Upper lobe of left lung (tissue), 4 donors: ENCODE measurements around the gene WAS.
"Not testable (repeated sequence)": the region's sequence is repeated elsewhere in the genome, so short reads cannot be mapped to it uniquely, and the experiment has no call there.

Experiments
- CTCF ChIP-seq, 6 experiments: fragments of 450-650 bp in 4 of 6; fragments of 200-600 bp in 2 of 6; sonication (generic) in 2 of 6; IDR thresholded peaks; one replicate each; pipeline ENCODE4 v1.5.1; 2016 to 2019; ENCODE audit warnings: antibody characterized with exemption in 6 of 6
- POLR2A ChIP-seq, 4 donors: fragments of 450-650 bp; IDR thresholded peaks; one replicate each; pipeline ENCODE4 v1.5.1; 2016 to 2017; ENCODE audit warnings: antibody characterized with exemption in 4 of 4, mild to moderate bottlenecking in 2 of 4

GRCh38 chrX:48659686-48660085 is 23.9 kb upstream of the WAS start:
- not testable (repeated sequence) for TF ChIP-seq POLR2A, CTCF (IDR thresholded peaks at IDR 0.05)
